ENCODE measurements around the gene CFAP45. TPM values are rescaled to one million over a fixed set of nuclear protein-coding genes. Genes with fewer than 3 reads are reported as not detected.

CFAP45 gene
- total RNA-seq, 1 experiment from 2014 or later, result 3.9 TPM

DNA sequence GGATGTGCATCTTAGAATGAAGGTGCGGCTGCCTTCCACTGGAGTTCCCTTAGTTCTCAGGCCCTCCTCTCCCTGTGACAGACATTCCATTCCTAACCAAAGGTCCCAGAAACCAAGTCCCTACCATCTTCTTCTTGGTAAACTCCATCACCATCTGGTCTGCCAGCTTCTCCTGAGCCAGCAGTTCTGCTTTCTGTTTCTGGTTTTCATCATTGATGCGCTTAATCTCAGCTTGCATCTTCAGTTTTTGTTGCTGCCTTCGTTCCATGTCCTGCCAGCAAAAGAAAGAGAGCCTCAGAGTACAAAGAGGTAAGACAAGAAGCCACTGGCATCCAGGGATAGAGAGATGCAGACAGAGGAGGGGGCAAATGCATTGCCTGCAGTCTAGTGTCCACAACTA lies 19.5 kb downstream of the CFAP45 start:
- DNase-seq (ENCODE audit: low read depth), result no peak

DNA sequence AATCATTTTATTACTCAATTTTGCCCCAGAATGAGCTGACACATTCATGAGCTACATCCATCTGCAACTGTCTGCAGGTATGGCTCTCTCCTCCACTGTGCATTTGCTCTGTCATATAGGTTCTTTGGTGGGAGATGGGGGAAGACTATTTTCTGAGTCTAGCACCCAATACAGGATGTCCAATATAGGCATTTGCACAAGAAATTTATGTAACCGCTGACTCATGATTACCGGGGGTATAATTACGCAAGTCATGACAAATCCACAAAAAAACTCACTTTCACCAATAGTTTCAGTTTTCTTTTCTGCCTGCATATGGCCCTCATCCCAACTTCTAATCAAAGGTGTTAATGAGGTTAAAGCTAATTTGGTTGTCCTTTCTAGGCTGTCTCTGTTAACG lies 20.0 kb downstream of the CFAP45 start:
- DNase-seq (ENCODE audit: low read depth), result peak; percentile 85

- DNase-seq (ENCODE audit: low read depth), result no peak
These were observed 20.8 kb downstream of the CFAP45 start for GRCh38 chr1:159879136-159879535.

- no peak for DNase-seq (ENCODE audit: low read depth)
These were observed 22.1 kb downstream of the CFAP45 start for GRCh38 chr1:159877695-159878444.

- no peak for DNase-seq (ENCODE audit: low read depth)
These were observed 26.3 kb downstream of the CFAP45 start for GRCh38 chr1:159873530-159874143.

DNA sequence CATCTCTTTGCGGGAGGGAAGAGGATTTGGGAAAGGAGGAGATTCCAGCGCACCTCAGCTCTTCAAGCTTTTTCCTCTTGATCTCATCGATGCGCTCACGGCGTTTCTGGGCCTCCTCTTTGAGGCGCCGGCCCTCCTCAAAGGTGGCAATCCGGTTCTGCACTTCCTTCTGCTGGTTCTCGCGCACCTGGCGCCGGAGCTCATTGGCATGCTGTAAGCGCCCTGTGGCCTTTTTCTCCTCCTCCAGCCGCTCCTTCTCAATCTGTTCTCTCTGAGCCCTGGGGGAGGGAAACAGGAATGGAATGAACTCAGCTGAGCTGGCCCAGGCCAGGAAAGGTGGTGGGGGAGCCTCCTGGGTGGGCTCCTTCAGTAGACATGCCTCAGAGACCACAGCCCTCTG lies 27.1 kb downstream of the CFAP45 start:
- no peak for DNase-seq (ENCODE audit: low read depth)

GRCh38 chr1:159870704-159871103 lies 29.3 kb downstream of the CFAP45 start:
- DNase-seq (ENCODE audit: low read depth), result no peak

DNA sequence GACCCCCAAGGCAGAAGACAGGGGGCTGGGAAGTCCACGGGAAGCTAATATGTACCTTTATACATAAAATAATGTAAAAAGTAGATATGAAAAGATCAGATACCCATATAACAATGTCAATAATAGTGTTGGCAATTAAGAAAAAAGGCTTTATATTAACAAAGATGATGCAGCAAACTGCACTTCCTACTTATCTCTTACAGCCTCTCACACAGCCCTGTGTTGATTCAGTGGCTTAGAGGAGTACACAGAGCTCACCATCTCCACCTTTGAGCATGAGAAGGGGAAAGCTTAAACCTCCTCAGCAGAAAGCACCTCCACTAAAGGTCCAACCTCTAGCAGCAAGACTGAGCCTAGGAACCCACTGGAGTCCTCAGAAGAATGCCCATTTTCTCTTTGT lies 30.4 kb downstream of the CFAP45 start:
- no peak for DNase-seq (ENCODE audit: low read depth)

DNA sequence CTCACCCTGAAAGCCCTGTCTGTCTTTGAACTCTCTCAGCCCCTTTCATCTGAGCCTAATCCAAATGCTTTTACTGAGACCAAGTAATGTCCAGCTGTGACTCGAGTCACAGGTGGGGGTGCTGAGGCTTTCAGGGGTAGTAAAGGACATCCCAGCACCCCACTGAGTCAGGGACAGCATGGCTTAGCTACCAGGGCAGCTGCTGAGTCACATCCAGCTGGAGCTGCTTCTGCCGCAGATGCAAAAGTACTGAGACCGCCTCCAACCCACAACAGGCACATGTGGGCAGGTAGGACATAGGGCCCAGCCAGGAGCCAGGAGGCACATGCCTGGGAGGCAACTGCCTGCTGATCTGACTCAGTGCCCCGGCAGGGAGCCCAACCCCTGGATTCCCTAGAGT lies 30.8 kb downstream of the CFAP45 start:
- DNase-seq (ENCODE audit: low read depth), result peak; percentile 93

GRCh38 chr1:159868766-159869165 lies 31.2 kb downstream of the CFAP45 start:
- no peak for DNase-seq (ENCODE audit: low read depth)

DNA sequence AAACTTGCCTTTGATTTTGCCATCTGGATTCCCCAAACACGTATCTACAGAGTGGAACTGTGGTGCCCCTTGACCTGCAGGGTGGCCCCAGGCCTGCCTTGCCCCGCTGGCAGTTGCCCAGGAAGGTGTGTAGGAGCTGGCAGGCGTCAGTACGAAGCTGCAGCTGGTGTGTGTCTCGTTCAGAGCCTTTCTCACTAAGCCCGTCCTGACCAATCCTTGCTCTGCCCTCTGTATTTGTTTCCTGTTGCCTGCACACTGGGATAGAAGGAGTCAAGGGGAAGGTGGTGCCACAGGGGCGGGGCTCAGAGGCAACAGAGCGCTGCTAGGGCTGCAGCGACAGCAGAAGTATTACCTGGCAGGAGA lies 32.3 kb downstream of the CFAP45 start:
- DNase-seq (ENCODE audit: low read depth), result no peak

GRCh38 chr1:159866905-159867663 lies 32.9 kb downstream of the CFAP45 start:
- DNase-seq (ENCODE audit: low read depth), result peak; percentile 38

GRCh38 chr1:159866066-159866465 lies 33.9 kb downstream of the CFAP45 start:
- DNase-seq (ENCODE audit: low read depth), result no peak

DNA sequence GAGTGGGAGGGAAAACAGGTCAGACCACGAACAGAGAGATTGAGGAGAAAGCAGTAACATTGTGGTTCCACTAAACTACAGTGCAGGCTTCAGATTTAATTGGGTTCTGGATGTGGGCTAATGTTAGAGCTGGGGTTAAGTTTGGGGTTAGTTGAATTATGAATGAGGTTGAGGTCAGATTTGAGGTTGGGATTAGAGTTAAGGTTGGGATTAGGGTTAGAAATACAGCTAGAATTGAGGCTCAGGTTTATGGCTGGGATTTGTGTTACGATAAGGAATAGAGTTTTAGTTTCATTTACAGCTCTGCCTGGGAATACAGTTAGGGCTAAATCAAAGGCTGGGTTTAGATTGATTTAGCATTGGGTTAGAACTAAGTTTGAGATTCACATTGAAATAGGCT lies 35.7 kb downstream of the CFAP45 start:
- no peak for DNase-seq (ENCODE audit: low read depth)

- no peak for DNase-seq (ENCODE audit: low read depth)
These were observed 37.4 kb downstream of the CFAP45 start, which contains the start of gene VSIG8 for GRCh38 chr1:159862557-159862956. TSS of gene VSIG8 (minus strand) at chr1:159862657. CDS start at chr1:159862521, 136 bp downstream.

GRCh38 chr1:159862031-159862430 lies 37.9 kb downstream of the CFAP45 start:
- DNase-seq (ENCODE audit: low read depth), result no peak

- no peak for DNase-seq (ENCODE audit: low read depth)
These were observed 38.7 kb downstream of the CFAP45 start for GRCh38 chr1:159861218-159861617.

GRCh38 chr1:159860456-159860855 lies 39.5 kb downstream of the CFAP45 start:
- DNase-seq (ENCODE audit: low read depth), result no peak

DNA sequence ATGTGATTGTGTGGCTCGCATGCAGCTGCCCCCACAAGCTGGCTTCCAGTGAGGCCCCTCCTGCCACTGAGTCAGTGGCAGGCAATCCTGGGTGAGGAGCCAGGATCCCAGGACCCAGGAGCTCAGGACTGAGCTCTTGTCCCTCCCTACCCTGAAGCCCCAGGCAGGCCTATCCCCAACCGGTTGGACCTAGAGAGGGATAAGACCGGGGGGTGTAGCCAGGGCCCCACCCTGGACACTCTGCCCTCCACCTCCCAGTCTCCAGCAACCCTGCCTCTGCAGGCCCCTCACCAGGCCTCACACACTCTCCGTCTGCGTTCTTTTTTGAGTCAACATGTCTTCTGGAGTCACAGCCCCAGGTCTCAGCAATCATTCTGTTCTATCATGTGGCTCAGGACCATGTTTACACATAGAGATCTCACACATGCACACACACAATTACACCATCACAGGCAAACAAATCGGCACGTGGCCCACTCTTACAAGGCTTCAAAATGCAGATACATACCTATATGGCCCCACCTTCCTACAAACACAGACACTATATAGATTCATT lies 40.1 kb downstream of the CFAP45 start:
- no peak for DNase-seq (ENCODE audit: low read depth)

DNA sequence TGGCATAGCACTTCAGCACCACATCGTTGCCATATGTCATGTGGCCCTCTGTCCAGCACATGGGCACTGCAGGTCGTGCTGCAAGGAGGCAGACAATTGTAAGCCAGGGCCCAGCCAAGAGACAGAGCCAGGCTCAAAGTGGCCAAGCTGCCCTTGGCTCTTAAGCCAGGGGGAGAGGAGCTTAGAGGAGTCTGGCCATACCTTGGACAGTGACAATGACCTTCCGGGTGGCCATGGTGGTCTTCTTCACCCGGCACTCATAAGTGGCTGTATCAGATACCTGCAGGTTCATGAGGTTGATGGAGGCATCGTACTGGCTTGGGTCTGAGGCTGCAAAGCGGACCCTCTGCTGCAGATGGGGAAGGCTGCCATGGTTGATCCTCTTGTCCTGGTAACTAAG lies 42.1 kb downstream of the CFAP45 start:
- no peak for DNase-seq (ENCODE audit: low read depth)

DNA sequence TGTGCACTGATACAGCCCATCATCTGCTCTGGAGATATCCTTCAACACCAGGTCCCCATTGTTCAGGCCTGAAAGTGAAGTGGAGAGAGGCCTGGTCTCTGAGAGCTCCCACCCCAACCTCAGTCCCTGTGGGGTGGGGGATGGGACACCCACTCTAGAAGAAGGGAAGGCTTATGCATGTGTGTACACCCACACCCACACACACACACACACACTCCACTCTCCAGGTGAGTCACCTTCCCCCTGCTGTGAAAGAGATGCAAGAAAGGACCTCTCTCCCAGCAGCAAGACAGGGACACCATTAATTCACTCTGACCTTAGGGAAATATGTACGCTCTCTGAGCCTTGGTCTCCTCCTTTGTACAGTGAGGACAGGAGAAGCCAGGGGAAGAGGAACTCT lies 43.4 kb downstream of the CFAP45 start:
- peak; percentile 47 for DNase-seq (ENCODE audit: low read depth)

DNA sequence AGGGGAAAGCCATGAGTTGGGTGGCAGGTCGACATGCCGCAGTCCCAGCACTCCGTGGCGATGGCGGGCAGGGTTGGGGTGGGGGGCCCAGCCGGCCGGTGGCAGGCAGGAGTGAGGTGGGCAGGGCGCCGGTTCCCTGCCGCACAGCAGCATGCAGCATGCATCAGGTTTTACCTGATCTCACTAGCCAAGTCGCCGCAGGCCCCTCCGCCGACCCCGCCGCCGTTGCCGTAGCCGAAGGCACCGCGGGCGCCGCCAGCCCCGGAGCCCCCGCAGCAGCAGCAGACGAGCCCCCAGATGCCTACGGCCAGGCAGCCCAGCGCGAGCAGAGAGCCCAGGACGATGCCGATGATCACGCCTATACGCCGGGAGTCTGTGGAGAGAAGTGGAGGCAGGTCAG lies 44.3 kb downstream of the CFAP45 start:
- DNase-seq (ENCODE audit: low read depth), result no peak

All from HT1080 (cell line).